IPS-11a (cell line): Measurements from ENCODE around the gene NIPSNAP3A.
"Not testable (repeated sequence)": the region's sequence is repeated elsewhere in the genome, so short reads cannot be mapped to it uniquely, and the experiment has no call there.

Experiments
- H3K4me3 ChIP-seq: one replicate; pipeline ENCODE4 v1.5.1; 2013; ENCODE audit warnings: low read depth, low read length, control low read depth

NIPSNAP3A gene

DNA sequence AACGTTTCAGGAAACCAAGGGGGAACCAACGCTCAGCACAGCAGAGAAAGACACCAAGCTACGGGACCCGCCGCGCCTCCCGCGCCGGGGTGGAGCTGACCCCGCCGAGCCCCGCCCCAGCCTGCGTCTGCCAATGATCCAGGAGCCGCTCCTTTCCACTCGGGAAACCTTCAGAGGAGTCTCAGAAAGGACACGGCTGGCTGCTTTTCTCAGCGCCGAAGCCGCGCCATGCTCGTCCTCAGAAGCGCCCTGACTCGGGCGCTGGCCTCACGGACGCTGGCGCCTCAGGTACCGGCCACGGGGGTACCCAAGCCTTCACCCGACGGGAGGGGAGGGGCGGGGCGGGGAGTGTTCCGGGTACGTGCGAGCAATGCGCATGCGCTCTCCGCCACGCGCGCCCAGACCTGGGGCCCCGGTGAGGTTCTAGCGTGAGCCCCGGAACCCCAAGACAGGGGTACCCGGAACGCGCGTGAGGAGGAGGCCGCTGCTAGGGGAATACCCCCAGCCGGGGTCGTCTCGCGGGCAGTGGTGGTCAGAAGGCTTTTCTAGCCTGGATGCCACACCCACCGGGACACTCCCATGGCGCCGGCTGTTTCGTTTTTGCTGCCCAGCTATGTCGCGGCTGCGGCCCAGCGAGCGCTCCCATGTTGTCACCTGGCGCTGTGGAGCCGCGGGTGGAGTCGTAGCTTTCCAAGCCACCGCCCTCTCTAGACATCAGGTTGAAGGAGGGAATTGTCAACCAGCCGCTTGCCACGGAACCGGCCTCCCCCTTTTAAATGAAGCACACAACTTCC is at the start of gene NIPSNAP3A:
TSS of gene NIPSNAP3A (plus strand) at position 119 of the 794 bp plus-strand sequence. CDS start at position 229, 110 bp downstream.
- peak within 1 kb of the TSS; percentile 88 for H3K4me3 ChIP-seq

DNA sequence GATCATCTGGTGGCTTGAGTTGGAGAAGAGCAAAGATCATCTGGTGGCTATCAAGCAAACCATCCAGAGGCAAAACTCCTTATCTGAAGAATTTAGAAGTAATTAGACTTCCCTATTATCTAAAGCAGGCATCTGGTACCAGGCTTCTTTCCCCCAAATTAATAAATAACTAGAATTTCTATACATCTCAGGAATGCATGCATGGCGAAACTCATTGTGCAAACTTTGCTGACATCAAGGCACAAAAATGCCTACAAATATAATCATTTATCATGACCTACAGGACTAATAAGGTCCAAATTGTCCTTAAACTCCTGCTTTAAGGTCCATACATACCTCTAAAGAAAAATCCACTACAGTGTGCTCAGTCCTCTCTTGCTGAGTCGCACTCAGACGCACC is 47.2 kb upstream of the NIPSNAP3A start:
- H3K4me3 ChIP-seq: no peak overlapping the region

DNA sequence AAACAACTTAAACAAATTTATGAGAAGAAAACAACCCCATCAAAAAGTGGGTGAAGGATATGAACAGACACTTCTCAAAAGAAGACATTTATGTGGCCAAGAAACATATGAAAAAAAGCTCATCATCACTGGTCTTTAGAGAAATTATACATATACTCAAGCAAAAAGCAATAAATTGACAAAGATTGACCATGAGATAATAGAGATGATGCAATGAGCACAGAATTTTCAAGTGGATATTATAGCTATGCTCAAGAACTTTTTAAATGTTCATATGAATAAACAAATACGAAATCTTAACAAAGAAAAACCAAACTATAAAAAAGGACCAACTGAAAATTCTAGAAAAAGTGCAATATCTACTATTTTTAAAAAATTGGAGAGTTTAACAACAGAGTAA is 38.7 kb upstream of the NIPSNAP3A start:
- not testable (repeated sequence) for H3K4me3 ChIP-seq

DNA sequence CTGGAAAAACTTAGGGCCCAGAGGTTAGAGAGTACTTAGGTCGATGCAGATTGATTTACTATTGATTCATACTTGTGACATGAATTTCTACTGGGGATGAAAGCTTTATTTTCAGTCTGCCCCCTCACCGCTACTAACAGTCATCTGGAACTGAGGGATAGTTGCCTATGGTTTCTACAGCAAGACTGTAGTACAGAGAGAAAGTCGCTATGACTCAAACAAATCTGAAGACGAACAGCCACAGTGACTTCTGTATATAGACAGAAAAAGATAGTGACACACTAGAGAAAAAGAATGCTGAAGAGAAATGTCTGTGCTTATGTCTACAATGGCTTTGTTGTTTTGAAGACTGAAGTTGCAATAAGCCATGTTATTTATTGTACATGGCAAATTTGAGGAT is 35.9 kb upstream of the NIPSNAP3A start:
- H3K4me3 ChIP-seq: no peak overlapping the region

DNA sequence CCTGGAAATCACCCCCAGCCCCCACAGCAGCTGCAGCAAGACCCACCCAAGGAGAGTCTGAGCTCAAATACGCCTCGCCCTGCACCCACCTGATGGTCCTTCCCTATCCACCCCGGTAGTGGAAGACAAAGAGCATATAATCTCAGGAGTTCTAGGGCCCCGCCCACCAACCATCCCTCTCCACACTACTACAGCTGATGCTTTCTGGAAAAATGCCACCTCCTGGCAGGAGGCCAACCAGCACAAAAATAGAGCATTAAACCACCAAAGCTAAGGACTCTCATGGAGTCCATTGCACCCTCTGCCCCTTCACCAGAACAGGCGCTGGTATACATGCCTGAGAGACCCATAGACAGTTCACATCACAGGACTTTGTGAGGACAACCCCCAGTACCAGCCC is 22.5 kb upstream of the NIPSNAP3A start:
- H3K4me3 ChIP-seq: no peak overlapping the region

DNA sequence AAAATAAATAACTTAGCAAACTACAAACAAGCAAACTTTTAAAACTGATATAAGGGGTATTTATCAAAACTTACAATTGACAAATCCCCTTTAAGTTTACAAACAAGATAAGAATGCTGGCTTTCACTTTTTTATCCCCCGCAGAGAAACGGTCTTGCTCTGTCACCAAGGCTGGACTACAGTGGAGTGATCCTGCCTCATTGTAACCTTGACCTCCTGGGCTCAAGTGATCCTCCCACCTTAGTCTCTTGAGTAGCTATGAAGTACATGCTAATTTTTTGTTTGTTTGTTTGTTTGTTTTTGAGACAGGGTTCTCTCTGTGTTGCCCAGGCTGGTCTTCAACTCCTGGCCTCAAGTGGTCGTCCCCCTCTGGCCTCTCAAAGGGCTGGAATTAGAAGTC is 9.0 kb upstream of the NIPSNAP3A start:
- H3K4me3 ChIP-seq: no peak overlapping the region

DNA sequence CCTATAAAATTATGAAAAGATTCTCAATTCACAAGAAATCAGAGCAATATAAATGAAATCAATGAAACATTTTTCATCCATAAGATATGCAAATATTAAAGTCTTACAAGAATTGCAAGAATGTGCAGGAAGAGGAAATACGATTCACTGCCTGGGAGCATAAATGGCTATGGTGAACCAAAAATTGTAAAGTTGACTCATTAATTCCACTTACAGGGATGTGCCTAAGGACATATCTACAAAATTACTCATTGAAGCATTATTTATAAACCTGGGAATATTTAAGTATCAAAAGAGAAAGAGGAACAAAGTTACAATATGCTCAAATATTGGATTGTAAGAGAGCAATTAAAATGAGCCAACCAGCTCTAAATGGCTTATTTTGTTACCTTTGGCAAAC is 6.9 kb upstream of the NIPSNAP3A start:
- no peak overlapping the region for H3K4me3 ChIP-seq

DNA sequence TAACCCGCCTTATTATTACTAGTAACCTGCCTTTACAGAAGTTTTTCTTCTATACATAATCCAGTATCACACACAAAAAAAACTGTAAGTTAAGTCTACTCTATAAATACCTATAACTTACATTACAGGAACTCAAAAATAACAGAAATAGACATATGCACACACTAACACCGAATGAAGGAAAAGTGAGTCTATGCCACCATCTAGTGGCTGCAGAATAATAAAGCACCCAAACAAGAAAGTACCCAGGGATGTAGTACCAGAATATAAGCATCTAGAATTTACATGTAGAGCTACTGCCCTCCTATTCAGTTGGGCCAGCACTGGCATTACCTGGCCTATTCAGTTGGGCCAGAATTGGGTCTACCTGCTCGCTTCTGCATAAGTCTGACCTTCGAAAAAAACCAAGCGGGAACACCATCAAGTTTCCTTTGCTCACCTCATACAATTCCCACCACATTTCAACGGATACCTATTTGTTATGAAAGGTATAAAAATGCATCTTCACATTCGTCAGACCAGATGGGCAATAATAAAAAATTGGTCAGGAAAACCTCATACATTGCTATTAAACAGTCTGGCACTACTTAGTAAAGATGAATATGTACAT is 4.0 kb upstream of the NIPSNAP3A start:
- no peak overlapping the region for H3K4me3 ChIP-seq

DNA sequence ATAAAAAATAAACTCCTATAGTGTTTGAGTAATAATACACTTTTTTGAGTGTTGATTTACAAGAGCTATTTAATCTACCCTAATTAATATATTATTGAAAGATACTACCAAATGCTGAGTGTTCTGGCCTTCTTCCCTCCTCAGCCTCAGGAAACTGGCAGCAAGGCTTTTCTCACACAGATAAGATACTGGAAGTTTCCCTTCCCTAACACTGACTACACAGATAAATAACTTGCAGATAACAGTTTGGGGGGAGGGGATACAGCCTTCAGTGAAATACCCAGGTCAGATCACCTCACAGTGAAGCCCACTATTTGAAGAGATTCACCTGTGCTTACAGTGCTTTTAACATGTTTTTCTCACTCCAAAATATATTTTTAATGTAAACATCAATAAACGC is 1.6 kb upstream of the NIPSNAP3A start:
- H3K4me3 ChIP-seq: no peak overlapping the region

DNA sequence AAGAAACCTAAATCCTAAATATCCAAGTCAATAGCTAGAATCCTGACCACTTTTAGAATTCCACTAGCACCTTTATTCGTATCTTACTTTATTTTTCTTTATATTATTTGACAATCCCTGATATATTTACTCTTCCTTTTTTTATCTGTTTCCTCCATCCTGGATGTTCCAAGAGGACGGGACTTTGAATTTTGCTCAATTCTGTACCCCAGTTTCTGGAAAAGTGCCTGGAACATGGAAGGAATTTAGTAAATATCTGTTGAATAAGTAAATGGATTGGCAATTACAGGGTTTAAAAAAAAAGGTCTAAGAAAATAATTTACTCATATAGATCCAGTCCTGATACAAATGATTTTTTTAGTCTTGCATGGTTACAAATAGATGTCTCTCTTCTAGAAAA is 1.2 kb upstream of the NIPSNAP3A start:
- H3K4me3 ChIP-seq: no peak overlapping the region

DNA sequence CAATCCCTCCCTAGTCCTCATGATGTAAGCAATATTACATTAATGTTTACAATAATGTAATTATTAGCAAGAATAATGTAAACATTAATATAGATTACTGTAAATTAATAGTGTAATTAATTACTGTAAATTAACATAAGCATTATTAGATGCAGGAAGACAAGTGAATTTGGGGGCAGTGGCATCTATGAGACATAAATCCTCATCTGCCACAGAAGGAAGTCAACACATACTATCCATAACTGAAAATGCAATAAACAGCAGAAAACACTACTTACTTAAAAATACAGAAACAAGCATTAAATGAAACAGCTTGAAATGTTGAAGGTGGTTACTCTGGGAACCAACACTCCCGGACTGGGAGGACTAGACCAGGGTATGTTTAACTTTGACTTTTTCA is 685 bp upstream of the NIPSNAP3A start:
- peak overlapping the region; percentile 88 for H3K4me3 ChIP-seq

DNA sequence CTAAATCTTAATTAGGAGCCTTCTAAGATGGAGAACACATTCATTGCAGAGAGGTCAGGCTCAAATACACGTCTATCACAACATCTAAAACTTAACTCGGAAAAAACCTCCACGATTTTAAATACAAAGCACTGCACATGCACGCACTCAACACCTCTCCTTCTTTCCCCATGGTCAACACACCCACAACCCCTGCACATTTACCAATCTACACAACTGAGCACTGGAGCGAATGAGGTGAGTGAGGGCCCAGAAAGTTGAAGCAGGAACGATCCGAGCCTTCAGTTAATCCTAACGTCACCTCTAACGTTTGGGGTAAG is 278 bp upstream of the NIPSNAP3A start:
- H3K4me3 ChIP-seq: peak overlapping the region; percentile 88

DNA sequence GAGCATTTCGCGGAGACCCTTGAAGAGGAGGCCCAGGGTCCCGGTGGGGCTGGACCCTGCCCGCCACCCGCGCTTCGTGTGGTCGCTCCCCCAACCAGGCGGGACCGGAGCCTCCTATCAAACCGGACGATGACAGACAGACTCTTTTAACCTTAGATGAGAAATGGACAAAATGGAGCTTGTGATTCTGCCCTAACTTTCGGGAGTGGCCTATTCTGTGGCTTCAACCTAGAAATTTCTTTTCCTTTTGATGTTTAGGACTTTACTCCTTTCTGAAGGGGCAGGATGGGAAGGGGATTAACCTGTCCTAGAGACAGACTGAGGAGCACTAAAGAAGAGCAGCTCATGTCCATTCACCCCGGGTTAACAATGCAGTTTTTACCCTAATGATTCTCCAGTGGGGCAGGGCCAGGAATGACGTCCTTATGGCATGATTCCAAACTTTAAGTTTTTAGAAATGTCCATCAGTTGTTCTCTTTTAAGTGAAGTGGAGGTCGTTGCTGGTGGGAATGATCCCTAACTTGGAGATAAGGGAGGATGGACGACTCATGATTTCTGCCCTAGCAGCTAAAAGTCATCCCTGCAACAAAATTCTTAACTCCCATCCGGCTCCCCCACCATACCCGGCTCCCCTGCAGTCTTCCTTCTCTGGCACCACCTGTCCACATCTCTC is 1.0 kb downstream of the NIPSNAP3A start:
- H3K4me3 ChIP-seq: peak overlapping the region; percentile 88

DNA sequence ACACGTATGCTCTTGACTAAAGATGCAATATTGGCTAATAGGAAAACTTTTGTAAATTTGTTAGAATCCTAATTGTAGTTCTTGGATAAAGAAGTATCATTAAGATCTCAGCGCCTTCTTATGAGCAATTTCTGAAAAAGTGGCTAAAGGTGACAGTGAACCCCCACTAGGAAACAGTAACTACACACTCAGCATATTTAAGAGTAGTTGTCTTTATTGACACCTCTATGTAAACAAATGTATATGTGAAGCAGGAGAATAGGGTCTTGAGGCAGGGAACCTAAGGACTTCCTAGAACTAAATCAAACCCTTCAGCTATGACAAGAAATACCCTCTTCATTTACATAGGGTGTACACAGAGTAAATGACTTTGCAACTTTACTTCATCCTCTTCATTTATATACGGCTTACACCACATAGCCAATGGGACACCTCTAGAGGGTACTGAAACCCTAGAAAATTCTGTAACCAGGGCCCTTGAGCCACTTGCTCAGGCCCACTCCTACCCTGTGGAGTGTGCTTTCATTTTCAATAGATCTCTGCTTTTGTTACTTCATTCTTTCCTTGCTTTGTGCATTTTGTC is 2.8 kb downstream of the NIPSNAP3A start:
- no peak overlapping the region for H3K4me3 ChIP-seq

DNA sequence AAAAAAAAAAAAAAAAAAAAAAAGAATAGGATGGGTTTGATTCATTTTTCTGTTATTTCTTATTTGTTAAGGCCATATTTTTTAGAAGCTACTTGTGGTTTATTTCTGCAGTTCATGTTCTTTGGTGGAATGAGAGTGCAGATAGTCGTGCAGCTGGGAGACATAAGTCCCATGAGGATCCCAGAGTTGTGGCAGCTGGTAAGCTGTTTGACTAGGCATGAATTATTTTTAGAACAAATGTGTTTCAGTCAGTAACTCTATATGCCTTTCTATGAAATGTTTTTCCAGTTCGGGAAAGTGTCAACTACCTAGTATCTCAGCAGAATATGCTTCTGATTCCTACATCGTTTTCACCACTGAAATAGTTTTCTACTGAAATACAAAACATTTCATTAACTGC is 11.5 kb downstream of the NIPSNAP3A start:
- H3K4me3 ChIP-seq: no peak overlapping the region

DNA sequence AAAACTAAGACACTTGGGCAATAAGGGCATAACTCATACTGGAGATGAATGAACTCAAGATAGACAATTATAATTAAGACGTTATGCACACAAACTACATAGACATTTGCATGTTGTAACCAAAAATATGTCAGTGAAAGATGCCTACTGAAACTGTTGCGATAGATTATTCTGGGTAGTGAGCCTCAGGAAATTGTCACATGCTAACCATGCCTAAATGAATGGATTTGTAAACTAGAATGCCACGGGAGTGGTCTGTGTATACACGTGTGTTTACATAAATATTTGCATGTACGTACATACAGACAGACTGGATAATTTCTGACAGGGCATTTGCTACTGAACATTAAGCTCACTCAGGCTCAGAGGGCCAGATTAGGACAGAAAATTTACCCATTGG is 17.7 kb downstream of the NIPSNAP3A start:
- H3K4me3 ChIP-seq: no peak overlapping the region

DNA sequence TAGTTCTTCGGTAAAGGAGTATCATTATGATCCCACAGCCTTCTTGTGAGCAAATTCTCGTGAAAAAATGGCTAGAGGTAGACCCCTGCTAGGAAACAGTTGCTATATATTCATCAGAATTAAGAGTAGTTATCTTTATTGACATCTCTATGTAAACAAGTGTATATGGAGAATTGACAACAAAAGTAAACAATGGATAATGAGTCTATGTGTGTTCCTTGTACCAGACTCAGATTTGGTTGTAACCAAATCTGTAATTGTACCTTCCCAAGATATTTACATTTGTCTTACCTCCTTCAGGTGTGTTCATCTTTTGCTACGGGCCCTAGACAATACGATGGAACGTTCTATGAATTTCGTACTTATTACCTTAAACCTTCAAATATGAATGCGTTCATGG is 18.5 kb downstream of the NIPSNAP3A start:
- no peak overlapping the region for H3K4me3 ChIP-seq

DNA sequence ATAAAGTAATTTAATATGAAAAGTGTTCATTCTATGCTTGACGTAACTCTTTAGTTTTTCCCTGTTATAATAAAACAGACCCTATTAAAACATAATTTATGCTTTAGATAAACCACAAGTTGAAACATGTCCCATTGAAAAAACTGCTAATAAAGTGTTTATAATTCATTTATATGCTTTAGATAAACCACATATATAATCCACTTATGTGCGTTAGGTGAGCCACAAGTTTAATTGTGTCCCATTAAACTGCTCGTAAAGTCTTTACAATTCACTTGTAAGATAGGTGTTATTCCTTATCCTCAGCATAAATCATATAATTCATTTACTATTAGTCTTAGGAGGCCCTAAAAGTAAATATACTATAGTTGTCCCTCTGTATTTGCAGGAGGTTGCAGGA is 20.0 kb downstream of the NIPSNAP3A start:
- H3K4me3 ChIP-seq: no peak overlapping the region

DNA sequence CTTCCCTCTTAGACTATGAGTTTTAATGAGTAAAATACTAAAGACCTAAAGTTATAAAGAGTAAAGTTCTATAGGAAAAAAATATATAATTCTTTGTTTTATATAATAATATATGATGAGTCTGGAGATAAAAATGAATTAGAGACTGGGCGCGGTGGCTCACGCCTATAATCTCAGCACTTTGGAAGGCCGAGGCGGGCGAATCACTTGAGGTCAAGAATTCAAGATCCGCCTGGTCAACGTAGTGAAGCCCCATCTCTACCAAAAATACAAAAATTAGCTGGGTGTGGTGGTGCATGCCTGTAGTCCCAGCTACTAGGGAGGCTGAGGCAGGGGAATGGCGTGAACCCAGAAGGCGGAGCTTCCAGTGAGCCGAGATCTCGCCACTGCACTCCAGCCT is 21.5 kb downstream of the NIPSNAP3A start:
- not testable (repeated sequence) for H3K4me3 ChIP-seq

DNA sequence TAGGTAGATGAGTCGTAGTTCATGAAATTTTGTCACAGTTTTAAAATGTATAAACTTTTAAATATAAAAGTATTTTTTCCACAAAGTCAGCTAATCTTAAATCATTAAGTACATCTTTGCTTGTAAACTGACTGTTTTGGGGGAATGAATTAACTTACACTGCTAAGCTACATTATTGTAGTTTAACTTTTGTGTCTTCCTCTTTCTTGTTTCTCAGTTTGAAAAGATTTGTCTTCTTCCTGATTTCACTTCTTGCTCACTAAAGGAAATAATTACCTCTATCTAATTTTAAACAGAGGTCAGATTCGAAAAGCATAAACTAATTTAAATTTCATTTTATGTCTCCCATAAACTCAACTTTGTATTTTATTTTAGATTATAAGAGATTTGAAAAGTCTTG is 22.2 kb downstream of the NIPSNAP3A start:
- no peak overlapping the region for H3K4me3 ChIP-seq

DNA sequence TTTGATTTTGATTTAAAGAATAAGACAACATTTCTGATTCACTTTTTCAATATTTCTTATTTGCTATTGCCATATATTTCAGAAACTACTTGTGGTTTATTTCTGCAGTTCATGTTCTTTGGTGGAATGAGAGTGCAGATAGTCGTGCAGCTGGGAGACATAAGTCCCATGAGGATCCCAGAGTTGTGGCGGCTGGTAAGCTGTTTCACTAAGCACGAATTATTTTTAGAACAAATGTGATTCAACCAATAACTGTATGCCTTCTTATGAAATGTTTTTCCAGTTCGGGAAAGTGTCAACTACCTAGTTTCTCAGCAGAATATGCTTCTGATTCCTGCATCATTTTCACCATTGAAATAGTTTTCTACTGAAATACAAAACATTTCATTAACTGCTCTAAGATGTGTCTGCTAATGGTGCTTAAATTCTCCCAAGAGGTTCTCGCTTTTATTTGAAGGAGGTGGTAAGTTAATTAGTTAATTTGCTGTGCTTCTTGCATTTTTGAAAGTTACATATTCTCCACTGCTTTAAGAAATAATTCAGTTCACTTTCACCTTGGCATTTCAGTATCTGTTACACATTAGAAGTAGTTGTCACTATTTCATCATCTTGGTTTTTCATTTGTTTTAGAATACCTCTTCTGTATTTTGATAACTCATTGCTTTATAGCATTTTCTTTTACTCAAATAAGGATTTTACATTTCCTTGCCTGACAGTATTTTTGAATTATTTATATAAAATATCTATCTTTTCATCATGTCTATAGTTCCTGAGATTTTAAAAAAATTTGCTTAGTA is 25.4 kb downstream of the NIPSNAP3A start:
- no peak overlapping the region for H3K4me3 ChIP-seq
